ENCODE measurements around the gene PLSCR2. TPM values are rescaled to one million over a fixed set of nuclear protein-coding genes. Genes with fewer than 3 reads are reported as not detected.

PLSCR2 gene
- total RNA-seq, 1 experiment from 2014 or later: 0.54 TPM

GRCh38 chr3:146465693-146466465 lies 3.5 kb downstream of the PLSCR2 start:
- no peak for TF ChIP-seq SIN3A (IDR thresholded peaks at IDR 0.05; ENCODE audit: borderline replicate concordance, insufficient read depth, low read depth, low read length)
- TF ChIP-seq CTCF (IDR thresholded peaks at IDR 0.05): no peak
- peak; percentile 94 for TF ChIP-seq TCF7L2 (IDR thresholded peaks at IDR 0.05; ENCODE audit: low read depth, low read length)
- H3K27me3 ChIP-seq (ENCODE audit: control insufficient read depth, insufficient read depth, low read length): no peaks in the 10 kb centered on the region
- peak overlapping the region; percentile 89 for H3K27ac ChIP-seq (ENCODE audit: low read length)
- in situ Hi-C loops (cut with HindIII; ENCODE audit: low pct_unique_long_range_greater_than_20kb, low sequenced_read_pairs): no loop called here
- no peaks in the 10 kb centered on the region for H3K36me3 ChIP-seq (ENCODE audit: control insufficient read depth, insufficient read depth, low read length)
- ATAC-seq: peak; percentile 66
- H3K4me3 ChIP-seq (ENCODE audit: low read depth in 2 of 2, low read length in 2 of 2): 0 out of 4 replicates have a peak overlapping the region, but pooled peaks of 1 of the 2 experiments have one; percentile 7
- POLR2A ChIA-PET: no interaction called here
- BruUV-seq (replicated peaks): no TSS peak
- CTCF ChIA-PET: no interaction called here
- intact Hi-C loops (cut with micrococcal nuclease; ENCODE audit: unreplicated experiment): no loop called here
- H3K9me3 ChIP-seq (ENCODE audit: control insufficient read depth, insufficient read depth, low read depth, low read length): no peaks in the 10 kb centered on the region
- H3K4me1 ChIP-seq (ENCODE audit: control insufficient read depth, insufficient read depth, low read length): peaks cover 40% of the 10 kb centered on the region
- DNase-seq (ENCODE audit: low read depth, low spot score): no peak

- ChIA-PET POLR2A (no interaction called here), CTCF (no interaction called here)
- peaks cover 38% of the 10 kb centered on the region for H3K4me1 ChIP-seq (ENCODE audit: control insufficient read depth, insufficient read depth, low read length)
- DNase-seq (ENCODE audit: low read depth, low spot score) (no peak), ATAC-seq (no peak)
- TF ChIP-seq CTCF (IDR thresholded peaks at IDR 0.05) (no peak), TCF7L2 (IDR thresholded peaks at IDR 0.05; ENCODE audit: low read depth, low read length) (no peak), POLR2AphosphoS5 (IDR thresholded peaks at IDR 0.05; ENCODE audit: low read depth, low read length) (no peak), SIN3A (IDR thresholded peaks at IDR 0.05; ENCODE audit: borderline replicate concordance, insufficient read depth, low read depth, low read length) (no peak), REST (IDR thresholded peaks at IDR 0.05; ENCODE audit: insufficient read depth in 1 of 2, low read depth in 2 of 2, low read length in 1 of 2) (no peak)
- BruUV-seq (replicated peaks): no TSS peak
- H3K27me3 ChIP-seq (ENCODE audit: control insufficient read depth, insufficient read depth, low read length): no peaks in the 10 kb centered on the region
- H3K27ac ChIP-seq (ENCODE audit: low read length): peak overlapping the region; percentile 81
- intact Hi-C loops (cut with micrococcal nuclease; ENCODE audit: unreplicated experiment) (no loop called here), in situ Hi-C loops (cut with HindIII; ENCODE audit: low pct_unique_long_range_greater_than_20kb, low sequenced_read_pairs) (no loop called here)
- no peak overlapping the region for H3K4me3 ChIP-seq (ENCODE audit: low read depth in 2 of 2, low read length in 2 of 2)
- no peaks in the 10 kb centered on the region for H3K9me3 ChIP-seq (ENCODE audit: control insufficient read depth, insufficient read depth, low read depth, low read length)
- no peaks in the 10 kb centered on the region for H3K36me3 ChIP-seq (ENCODE audit: control insufficient read depth, insufficient read depth, low read length)
Measured at GRCh38 chr3:146464783-146465182, 4.6 kb downstream of the PLSCR2 start.
